NOMO-1 treated with DMSO at 0.1 percent for 48 hours (cell line): ENCODE measurements around the gene TRIM59.
"Not testable (repeated sequence)": the region's sequence is repeated elsewhere in the genome, so short reads cannot be mapped to it uniquely, and the experiment has no call there.

Experiments used
- DNase-seq: peaks from one replicate; lab custom pipeline; 2025; ENCODE audit not compliant: unreplicated experiment; lab: John Stamatoyannopoulos, UW

Gene TRIM59

GRCh38 chr3:160458151-160458550 is 8.6 kb upstream of the TRIM59 start:
- DNase-seq, result no peak

GRCh38 chr3:160455846-160456245 is 6.3 kb upstream of the TRIM59 start:
- no peak for DNase-seq

- DNase-seq, result no peak
Observed at GRCh38 chr3:160454995-160455394, 5.4 kb upstream of the TRIM59 start.

GRCh38 chr3:160452251-160452650 is 2.7 kb upstream of the TRIM59 start:
- DNase-seq, result not testable (repeated sequence)

- DNase-seq, result no peak
Observed at GRCh38 chr3:160451602-160452001, 2.0 kb upstream of the TRIM59 start.

- DNase-seq, result no peak
Observed at GRCh38 chr3:160450846-160451245, 1.3 kb upstream of the TRIM59 start.

GRCh38 chr3:160448845-160449635 is 546 bp downstream of the TRIM59 start:
- peak; percentile 73 for DNase-seq

DNA sequence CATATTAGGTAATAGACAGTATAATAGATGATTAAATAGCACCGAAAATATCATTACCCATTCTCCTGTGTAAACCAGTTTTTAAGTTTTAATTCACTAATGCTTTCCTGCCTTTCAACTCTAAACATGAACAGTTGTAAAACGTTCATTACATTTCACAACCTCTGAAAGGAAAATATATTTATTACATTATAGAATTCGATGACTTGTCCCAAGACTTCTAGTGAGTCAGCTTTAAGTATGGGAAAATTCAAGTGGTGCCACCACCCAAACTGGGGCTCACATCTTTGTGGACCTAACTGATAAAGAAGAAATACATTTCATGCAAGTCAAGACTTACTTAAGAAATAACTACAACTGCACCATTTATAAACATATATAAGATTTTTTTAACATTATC is 2.0 kb downstream of the TRIM59 start:
- no peak for DNase-seq

GRCh38 chr3:160446522-160447056 is 3.0 kb downstream of the TRIM59 start:
- DNase-seq, result no peak

- DNase-seq, result no peak
Observed at GRCh38 chr3:160445854-160446253, 3.7 kb downstream of the TRIM59 start.

DNA sequence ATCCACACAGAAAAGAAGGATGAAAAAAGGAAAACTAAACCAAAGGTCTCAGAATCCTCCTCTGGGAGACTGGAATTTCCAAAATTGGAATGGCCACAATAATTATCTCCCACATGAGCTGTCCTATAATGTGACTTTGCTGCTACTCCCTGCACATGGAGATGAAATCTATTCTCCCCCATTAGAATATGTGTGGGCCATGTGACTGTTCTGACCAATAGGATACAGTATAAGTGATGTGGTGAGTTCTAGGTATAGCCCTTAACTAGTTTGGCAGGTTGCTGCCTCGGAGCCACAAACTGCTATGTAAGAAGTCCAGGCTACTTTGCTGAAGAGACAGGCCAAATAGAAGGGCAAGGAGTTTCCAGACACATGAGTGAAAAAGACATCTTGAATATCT is 5.2 kb downstream of the TRIM59 start:
- DNase-seq, result no peak

GRCh38 chr3:160440687-160441086 is 8.9 kb downstream of the TRIM59 start:
- DNase-seq, result no peak

DNA sequence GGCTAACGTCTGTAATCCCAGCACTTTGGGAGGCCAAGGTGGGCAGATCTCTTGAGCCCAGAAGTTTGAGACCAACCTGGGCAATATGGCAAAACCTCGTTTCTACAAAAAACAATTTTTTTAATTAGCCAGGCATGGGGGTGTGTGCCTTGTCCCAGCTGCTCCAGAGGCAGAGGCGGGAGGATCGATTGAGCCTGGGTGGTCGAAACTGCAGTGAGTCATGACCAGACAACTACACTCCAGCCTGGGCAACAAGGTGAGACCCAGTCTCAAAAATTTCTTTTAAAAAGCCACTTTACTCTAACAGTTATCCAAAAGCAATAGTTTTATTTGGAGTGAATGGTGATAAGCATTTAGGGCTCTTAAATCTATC is 12.5 kb downstream of the TRIM59 start:
- no peak for DNase-seq

DNA sequence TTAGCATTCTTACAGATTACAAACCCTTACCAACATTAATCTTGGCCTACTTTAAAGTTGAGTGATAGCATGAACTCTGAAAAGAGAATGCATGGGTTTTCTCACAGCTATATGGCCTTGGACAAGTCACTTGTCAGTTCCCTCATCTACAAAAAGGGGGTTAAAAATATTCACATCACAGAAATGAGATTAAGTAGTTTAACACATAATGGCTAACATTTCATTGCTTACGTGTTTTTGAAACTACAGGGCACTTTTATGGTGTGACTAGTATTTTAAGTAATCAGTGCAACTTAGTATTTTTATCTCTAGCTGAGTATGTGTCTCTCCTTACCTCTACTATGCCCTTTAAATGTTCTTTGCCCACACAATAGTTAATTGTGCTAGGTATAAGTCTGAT is 13.8 kb downstream of the TRIM59 start:
- no peak for DNase-seq

DNA sequence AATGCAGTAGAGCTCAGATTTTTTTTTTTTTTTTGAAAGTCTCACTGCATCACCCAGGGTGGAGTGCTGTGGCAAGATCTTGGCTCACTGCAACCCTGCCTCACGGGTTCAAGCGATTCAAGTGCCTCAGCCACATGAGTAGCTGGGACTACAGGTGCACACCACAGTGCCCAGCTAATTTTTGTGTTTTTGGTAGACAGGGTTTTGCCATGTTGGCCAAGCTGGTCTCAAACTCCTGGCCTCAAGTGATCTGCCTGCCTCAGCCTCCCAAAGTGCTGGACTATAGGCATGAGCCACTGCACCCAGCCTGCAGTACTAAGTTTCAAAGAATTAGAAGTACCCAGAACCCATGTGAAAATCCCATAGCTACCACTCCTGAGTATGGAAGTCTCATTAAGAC is 14.5 kb downstream of the TRIM59 start:
- DNase-seq, result no peak

- no peak for DNase-seq
Observed at GRCh38 chr3:160434071-160434470, 15.5 kb downstream of the TRIM59 start.

GRCh38 chr3:160427832-160428424 is 21.7 kb downstream of the TRIM59 start:
- no peak for DNase-seq

DNA sequence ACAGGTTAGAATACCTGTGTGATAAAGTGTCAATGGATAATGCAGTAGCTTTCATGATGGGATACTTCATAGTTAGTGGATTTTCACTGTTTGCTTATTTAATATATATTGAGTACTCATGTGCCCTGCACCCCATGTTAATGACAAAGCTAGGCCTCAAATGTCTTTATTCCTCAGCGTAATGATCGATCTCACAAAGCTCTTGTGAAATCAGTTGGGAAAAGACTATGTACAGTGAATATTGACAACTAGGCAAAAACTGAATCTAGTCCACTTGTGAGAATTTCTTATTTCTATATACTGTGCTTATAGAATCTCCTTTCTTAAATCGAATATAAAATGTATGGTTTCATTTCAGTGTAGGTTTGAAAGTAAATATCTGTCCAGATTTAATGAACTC is 32.3 kb downstream of the TRIM59 start:
- no peak for DNase-seq

DNA sequence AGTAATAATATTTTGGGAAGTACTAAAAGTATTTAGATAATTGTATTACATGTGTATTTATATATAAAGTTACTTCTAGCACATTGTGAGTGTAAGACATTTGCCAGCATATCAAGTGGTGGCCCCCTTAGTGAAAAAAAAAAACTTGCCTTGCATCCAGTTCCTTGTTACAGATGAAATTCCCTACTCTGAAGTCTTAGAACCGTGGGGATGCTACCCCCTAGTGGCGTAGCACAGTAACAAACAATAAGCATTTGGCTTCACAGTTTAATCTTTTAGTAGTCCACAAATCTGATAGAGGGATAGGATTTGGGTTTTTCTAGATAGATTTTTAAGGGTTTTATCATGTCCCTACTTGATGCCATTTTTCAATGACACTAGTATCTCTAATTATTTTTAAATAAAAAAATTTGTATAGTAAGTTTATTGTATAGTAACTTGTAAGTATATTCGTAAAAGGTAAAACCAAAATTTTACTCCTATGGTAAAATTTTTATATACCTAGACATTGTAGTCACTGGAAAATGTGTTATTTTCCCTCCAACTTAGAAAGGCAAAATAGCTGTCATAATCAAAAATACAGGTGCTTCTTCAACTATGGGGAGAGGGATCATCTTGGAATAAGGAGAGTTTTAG is 35.9 kb downstream of the TRIM59 start:
- peak; percentile 82 for DNase-seq

GRCh38 chr3:160412477-160412876 is 37.1 kb downstream of the TRIM59 start:
- no peak for DNase-seq

GRCh38 chr3:160409812-160410610 is 39.6 kb downstream of the TRIM59 start:
- no peak for DNase-seq
